Measurements from ENCODE around the gene NTM.

The NTM gene

GRCh38 chr11:131691181-131692041 lies 321.0 kb downstream of the NTM start:
- H3K4me1 ChIP-seq: no peaks in the 10 kb centered on the region
- H3K36me3 ChIP-seq: no peaks in the 10 kb centered on the region
- TF ChIP-seq, protein P1, sequence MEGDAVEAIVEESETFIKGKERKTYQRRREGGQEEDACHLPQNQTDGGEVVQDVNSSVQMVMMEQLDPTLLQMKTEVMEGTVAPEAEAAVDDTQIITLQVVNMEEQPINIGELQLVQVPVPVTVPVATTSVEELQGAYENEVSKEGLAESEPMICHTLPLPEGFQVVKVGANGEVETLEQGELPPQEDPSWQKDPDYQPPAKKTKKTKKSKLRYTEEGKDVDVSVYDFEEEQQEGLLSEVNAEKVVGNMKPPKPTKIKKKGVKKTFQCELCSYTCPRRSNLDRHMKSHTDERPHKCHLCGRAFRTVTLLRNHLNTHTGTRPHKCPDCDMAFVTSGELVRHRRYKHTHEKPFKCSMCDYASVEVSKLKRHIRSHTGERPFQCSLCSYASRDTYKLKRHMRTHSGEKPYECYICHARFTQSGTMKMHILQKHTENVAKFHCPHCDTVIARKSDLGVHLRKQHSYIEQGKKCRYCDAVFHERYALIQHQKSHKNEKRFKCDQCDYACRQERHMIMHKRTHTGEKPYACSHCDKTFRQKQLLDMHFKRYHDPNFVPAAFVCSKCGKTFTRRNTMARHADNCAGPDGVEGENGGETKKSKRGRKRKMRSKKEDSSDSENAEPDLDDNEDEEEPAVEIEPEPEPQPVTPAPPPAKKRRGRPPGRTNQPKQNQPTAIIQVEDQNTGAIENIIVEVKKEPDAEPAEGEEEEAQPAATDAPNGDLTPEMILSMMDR (IDR thresholded peaks at IDR 0.05; ENCODE audit: low read depth, low read length): peak; percentile 42
- H3K9me3 ChIP-seq: no peaks in the 10 kb centered on the region
- DNase-seq: peak; percentile 51
- no peak overlapping the region for H3K4me3 ChIP-seq (ENCODE audit: low read depth, low read length)
- no peaks in the 10 kb centered on the region for H3K27me3 ChIP-seq

DNA sequence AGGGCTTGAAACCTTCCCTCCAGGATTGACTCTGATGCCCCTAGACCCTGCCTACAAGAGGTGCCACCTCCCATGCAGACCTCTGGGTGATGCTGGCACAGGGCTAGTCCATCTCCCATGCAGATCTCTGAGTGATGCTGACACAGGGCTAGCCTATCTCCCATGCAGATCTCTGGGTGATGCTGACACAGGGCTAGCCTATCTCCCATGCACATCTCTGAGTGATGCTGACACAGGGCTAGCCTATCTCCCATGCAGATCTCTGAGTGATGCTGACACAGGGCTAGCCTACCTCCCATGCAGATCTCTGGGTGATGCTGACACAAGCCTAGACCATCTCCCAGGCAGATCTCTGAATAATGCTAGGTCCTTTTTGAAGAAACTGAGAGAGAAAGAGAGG lies 321.7 kb downstream of the NTM start:
- Histone ChIP-seq H3K4me3 (ENCODE audit: low read depth, low read length) (no peak overlapping the region), H3K4me1 (no peaks in the 10 kb centered on the region), H3K27me3 (no peaks in the 10 kb centered on the region), H3K9me3 (no peaks in the 10 kb centered on the region), H3K36me3 (no peaks in the 10 kb centered on the region)
- no peak for DNase-seq
- TF ChIP-seq, protein P1 (IDR thresholded peaks at IDR 0.05; ENCODE audit: low read depth, low read length): no peak

DNA sequence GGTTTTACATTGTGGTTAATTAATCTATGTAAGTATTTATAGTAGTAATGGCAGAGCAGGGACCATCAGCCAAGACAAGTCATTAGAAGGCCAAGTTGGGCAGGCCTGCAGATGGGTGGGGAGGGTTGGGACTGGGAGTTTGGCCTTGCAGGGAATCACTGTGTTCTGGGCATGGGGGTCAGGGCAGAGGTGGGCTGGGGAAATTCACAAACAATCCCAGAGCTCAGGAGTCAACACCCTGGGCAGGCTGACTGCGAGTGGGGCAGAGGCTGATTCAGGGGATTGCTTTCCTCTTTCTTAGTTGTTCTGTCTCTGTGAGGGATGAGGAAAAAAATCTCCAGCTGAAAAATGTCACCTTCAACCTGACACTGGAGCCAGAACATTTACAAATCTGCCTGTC lies 322.5 kb downstream of the NTM start:
- Histone ChIP-seq H3K27me3 (no peaks in the 10 kb centered on the region), H3K4me3 (ENCODE audit: low read depth, low read length) (no peak overlapping the region)
- TF ChIP-seq, protein P1 (IDR thresholded peaks at IDR 0.05; ENCODE audit: low read depth, low read length): no peak

DNA sequence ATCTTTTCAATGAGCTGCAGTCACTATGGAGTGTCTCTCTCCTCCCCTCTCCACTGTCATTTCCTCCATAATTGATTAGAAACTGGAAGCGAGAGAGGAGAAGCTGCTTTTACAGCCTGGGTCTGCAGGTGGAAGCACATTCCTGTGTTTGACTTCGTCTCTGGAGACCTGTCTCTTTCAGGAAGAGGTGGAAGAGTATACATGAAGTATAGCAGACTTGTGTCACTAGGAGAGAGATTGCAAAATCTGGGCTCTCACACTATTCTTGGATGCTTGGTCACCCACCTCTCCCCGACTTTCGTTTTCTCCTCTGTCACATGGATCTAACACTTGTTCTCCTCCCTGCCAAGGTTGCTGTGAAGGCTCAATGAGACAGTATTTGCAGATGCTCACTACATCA lies 323.3 kb downstream of the NTM start:
- Histone ChIP-seq H3K27me3 (no peaks in the 10 kb centered on the region), H3K36me3 (no peaks in the 10 kb centered on the region), H3K4me1 (no peaks in the 10 kb centered on the region), H3K4me3 (ENCODE audit: low read depth, low read length) (no peak overlapping the region), H3K9me3 (no peaks in the 10 kb centered on the region)
- TF ChIP-seq, protein P1 (IDR thresholded peaks at IDR 0.05; ENCODE audit: low read depth, low read length): no peak
- no peak for DNase-seq

More for the DNA sequence above, 322.5 kb downstream of the NTM start:
- no peak for DNase-seq
- H3K4me1 ChIP-seq: no peaks in the 10 kb centered on the region
- no peaks in the 10 kb centered on the region for H3K9me3 ChIP-seq
- H3K36me3 ChIP-seq: no peaks in the 10 kb centered on the region

- H3K4me3 ChIP-seq (ENCODE audit: low read depth, low read length): no peak overlapping the region
- TF ChIP-seq, protein P1 (IDR thresholded peaks at IDR 0.05; ENCODE audit: low read depth, low read length): peak; percentile 83
- H3K9me3 ChIP-seq: no peaks in the 10 kb centered on the region
- DNase-seq: peak; percentile 73
- no peaks in the 10 kb centered on the region for H3K36me3 ChIP-seq
- H3K27me3 ChIP-seq: no peaks in the 10 kb centered on the region
- no peaks in the 10 kb centered on the region for H3K4me1 ChIP-seq
Observed at GRCh38 chr11:131694526-131695424, 324.4 kb downstream of the NTM start.

Measured in BE2C (cell line).